ENCODE measurements around the gene ESRRG.

GRCh38 chr1:216742625-216743024 lies 19.4 kb upstream of the ESRRG start:
- TF ChIP-seq, protein P1, sequence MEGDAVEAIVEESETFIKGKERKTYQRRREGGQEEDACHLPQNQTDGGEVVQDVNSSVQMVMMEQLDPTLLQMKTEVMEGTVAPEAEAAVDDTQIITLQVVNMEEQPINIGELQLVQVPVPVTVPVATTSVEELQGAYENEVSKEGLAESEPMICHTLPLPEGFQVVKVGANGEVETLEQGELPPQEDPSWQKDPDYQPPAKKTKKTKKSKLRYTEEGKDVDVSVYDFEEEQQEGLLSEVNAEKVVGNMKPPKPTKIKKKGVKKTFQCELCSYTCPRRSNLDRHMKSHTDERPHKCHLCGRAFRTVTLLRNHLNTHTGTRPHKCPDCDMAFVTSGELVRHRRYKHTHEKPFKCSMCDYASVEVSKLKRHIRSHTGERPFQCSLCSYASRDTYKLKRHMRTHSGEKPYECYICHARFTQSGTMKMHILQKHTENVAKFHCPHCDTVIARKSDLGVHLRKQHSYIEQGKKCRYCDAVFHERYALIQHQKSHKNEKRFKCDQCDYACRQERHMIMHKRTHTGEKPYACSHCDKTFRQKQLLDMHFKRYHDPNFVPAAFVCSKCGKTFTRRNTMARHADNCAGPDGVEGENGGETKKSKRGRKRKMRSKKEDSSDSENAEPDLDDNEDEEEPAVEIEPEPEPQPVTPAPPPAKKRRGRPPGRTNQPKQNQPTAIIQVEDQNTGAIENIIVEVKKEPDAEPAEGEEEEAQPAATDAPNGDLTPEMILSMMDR (IDR thresholded peaks at IDR 0.05), result no peak
- no peak for TF ChIP-seq EZH2 (IDR thresholded peaks at IDR 0.05; ENCODE audit: borderline replicate concordance, insufficient read depth, low read depth, low read length, poor library complexity, severe bottlenecking)
